HG03521 (cell line): ENCODE data around the gene SSTR5.

Experiments used
- ATAC-seq: cut with Tn5 transposase; IDR thresholded peaks from one replicate; pipeline ENCODE4 v1.9.1; 2021; ENCODE audit warnings: mild to moderate bottlenecking, moderate library complexity; ENCODE audit not compliant: unreplicated experiment

SSTR5 gene

GRCh38 chr16:1038932-1039331 lies 33.6 kb upstream of the SSTR5 start:
- ATAC-seq = no peak

DNA sequence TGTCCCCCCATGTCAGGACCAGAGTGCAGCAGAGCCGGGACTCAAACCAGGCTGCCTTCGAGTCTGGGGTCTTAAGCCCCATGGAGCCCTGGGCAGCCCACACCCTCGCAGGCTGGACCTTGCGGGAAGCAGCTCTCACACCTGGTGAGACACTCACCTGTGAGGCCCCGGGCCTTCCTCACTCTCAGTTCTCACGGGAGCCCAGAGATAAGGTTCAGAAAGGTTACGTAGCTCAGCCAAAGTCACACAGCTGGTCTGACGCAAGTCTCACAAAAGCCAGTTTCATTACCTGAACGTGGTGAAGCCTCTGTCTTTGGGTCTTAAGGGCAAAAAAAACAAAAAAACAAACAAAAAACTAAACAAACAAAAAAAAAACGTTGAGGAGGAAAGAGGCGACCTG lies 32.8 kb upstream of the SSTR5 start:
- ATAC-seq = no peak

GRCh38 chr16:1040346-1040745 lies 32.2 kb upstream of the SSTR5 start:
- ATAC-seq = no peak

DNA sequence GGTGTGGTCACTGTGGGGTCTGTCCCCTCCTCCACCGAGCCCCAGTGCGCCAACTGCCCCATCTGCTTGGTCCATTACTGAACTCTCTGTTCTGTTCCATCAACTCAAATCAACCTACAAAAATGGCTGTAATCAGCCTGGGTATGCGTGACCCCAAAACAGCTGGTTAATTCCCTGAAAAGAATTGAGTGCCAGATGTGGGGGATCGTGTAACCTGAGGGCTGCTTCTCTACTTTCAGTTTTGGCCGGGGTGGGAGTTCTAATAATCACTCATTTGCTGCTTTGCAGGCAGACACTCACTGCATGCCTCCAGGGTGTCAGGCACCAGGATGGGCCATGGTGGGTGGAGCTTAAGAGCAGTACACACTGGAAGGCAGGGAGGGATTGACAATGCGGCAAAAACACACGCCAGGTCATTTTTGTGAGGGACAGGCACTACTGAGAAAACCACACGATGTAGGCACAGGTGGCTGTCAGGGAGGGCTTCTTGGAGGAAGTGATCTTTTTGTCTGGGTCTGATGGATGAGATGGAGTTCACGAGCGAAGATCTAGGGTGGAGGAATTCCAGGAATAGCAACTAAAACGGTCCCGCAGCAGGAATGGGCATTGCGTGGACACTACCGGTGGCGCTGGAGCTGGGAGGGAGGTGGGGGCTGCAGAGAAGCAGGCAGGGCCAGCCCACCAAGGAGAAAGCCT lies 30.4 kb upstream of the SSTR5 start:
- ATAC-seq = no peak

- no peak for ATAC-seq
These were observed 29.7 kb upstream of the SSTR5 start for GRCh38 chr16:1042866-1043265.

GRCh38 chr16:1043881-1044451 lies 28.6 kb upstream of the SSTR5 start:
- ATAC-seq = no peak

- ATAC-seq = no peak
These were observed 27.9 kb upstream of the SSTR5 start for GRCh38 chr16:1044460-1045309.

- no peak for ATAC-seq
These were observed 27.1 kb upstream of the SSTR5 start for GRCh38 chr16:1045310-1045992.

- no peak for ATAC-seq
These were observed 26.3 kb upstream of the SSTR5 start for GRCh38 chr16:1045993-1046911.

DNA sequence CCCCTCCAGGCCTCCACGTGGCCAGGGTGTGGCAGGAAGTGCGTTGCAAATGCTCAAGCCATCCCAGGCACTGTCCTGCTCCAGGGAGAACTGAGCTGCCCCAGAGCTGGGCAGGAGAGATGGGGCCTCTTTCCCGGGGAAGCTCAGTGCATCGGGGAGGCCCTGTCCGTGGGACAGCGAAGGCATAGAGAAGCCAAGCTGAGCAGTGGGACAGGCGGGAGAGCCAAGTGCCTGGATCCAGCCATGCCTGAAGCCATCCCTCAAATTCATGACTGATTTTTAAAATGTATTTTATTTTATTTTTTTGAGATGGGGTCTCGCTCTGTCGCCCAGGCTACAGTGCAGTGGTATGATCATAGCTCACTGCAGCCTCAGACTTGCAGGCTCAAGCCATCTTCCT lies 25.4 kb upstream of the SSTR5 start:
- no peak for ATAC-seq

DNA sequence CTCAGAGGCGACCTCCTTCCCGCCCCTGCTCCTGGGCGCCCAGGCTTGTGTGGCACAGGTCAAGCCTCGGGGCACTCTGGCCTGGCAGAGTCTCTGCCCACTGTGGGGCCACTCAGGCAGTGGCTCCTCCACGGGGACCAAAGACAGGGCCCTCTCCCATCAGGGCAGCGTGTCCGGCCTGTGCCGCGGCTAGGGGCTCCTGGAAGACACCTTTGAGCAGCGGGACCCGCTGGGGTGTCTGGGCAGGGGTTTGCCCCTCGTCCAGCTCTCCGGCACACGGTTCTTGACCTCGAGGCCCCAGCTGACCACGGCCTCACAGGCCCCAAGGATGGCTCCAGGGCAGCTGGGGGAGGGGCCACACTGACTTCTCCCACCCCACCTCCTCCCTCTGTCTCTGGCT lies 24.7 kb upstream of the SSTR5 start:
- no peak for ATAC-seq

DNA sequence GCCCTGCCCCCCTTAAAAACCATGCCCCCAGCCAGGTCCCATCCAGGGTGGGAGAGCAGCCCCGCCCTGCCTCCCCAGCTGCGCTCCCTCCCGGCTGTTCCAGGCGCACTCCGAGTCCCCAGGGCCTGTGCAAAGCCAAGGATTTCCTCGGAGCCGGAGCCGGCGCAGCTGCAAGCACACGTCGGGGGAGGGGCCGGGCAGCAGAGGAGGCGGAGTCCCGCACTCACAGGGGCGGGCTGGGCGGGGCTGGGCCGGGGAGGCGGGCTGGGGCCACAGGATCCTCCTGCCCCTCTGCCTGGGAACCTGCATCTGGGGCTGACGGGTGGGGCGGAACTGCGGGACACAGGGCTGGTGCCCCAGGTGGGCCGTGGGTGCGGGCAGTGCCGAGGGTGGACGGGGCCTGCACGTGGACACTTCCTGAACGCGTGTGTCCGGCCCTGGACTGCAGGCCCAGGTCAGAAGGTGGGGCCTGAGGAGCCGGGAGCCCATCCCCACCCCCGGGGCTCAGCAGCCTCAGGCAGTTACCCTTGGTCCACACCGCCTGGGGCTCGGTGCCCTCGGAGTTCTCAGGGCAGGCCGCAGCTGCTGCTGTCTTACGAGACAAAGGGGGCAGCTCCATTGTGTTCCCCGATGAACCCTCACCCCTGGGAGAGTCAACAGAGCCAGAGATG lies 24.0 kb upstream of the SSTR5 start:
- ATAC-seq = no peak

DNA sequence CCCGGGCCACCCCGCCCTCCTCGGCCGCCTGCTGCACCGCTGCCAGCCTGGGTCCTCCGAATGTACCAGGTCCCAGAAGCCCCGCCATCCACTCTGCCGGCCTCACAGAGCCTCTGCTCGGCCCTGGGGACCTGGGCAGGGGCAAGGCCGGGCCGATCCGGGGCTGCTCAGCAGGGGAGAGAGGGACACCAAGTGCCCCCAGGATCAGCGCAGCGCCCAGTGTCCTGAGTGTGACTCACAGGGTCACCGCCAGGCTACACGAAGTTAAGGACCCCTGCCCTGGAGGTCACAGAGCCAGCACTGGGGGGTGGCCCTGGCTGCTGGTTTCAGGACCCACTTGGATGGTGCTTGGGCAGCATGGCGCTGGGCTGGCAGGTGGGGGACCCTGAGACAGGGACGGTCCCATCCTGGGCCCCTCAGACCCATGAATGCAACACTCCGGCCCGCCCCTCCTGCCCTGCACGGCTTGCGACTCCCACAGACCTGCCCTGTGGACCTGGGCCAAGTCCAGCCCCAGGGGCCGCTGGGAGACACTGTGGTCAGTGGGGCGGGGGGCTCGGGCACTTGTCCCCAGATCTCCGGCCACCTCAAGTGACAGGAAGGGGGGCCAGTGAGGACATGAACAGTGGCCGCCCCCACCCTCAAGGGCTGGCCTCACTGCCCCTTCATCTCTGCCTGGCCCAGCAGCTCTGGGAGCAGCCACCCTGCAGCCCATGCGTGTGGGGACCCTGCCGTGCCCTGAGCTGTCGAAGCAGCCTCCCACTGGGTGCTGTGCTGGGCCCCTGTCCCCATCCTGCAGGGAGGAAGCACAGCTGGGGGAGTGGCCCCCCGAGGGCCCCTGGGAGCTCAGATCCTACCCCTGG lies 23.2 kb upstream of the SSTR5 start:
- ATAC-seq = no peak

- ATAC-seq = no peak
These were observed 22.6 kb upstream of the SSTR5 start for GRCh38 chr16:1049976-1050247.

DNA sequence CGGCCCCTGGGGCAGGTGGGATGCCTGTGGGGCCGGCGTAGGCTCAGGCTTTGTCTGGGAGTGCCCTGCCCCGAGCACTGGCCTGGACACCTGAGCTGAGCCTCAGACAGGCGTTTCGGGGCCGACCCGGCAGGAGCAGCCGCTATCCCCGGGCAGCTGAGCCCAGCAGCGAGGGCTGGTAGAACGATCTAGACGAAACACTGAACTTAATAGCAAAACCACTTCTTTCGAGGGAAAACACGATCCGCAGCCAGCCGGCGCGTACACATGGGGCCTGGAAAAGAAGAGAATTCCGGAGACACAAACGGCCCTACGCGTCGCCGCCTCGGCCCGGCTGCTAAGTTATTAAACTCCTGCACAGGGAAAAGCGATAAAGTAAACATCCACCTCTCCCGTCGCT lies 22.0 kb upstream of the SSTR5 start:
- ATAC-seq = no peak

DNA sequence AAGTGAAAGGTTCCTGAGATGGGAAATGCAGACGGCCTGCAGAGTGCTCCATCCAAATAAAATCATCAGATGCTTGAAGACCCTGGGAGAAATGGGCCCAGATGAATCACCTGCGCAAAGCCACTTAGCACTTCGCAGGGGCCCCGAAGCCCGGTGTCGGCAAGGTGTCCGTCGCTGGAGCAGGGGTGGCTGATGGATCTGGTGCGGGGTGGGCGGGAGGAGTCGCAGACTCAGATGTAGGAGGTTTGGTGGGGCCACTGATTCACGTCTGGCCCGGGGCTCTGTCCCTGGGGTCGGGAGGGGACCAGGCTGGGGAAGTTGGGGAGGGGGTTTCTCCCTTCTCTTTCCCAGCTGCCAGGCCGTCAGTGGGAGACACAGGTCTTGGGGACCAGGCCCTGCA lies 21.6 kb upstream of the SSTR5 start:
- ATAC-seq = no peak

GRCh38 chr16:1051446-1051845 lies 21.1 kb upstream of the SSTR5 start:
- no peak for ATAC-seq

- ATAC-seq = no peak
These were observed 19.8 kb upstream of the SSTR5 start for GRCh38 chr16:1052721-1053120.

- no peak for ATAC-seq
These were observed 19.4 kb upstream of the SSTR5 start for GRCh38 chr16:1053121-1053521.
